Astrocyte (in vitro differentiated cells and primary cell): ENCODE data around the gene SLC7A10. TPM values are rescaled to one million over a fixed set of nuclear protein-coding genes. Genes with fewer than 3 reads are reported as not detected.

Source experiments
- DNase-seq: peaks from one replicate; pipeline ENCODE4 v3.0.0-alpha.2; 2010; ENCODE audit warnings: low read depth
- FAIRE-seq: peaks from 2 replicates; lab custom pipeline; 2011; peaks lifted over from hg19 to GRCh38; lab: Jason Lieb, UNC
- H2AFZ ChIP-seq: 2 replicates; pipeline ENCODE4 v1.6.0; 2012; ENCODE audit warnings: low read depth, low read length, inconsistent platforms
- H3K27ac ChIP-seq: 2 replicates; pipeline ENCODE4 v1.5.1; 2011; ENCODE audit warnings: low read depth, low read length, inconsistent platforms
- H3K27me3 ChIP-seq: 2 replicates; pipeline ENCODE4 v1.6.0; 2011; ENCODE audit warnings: low read length, inconsistent platforms; ENCODE audit not compliant: insufficient read depth
- H3K36me3 ChIP-seq: 2 replicates; pipeline ENCODE4 v1.5.1; 2011; ENCODE audit warnings: low read length, inconsistent platforms; ENCODE audit not compliant: insufficient read depth
- H3K4me1 ChIP-seq: 2 replicates; pipeline ENCODE4 v1.5.1; 2011; ENCODE audit warnings: low read length, inconsistent platforms; ENCODE audit not compliant: insufficient read depth
- H3K4me2 ChIP-seq: 2 replicates; pipeline ENCODE4 v1.6.0; 2012; ENCODE audit warnings: low read length, inconsistent platforms
- H3K4me3 ChIP-seq: 2 replicates; pipeline ENCODE4 v1.5.1; 2011; ENCODE audit warnings: low read depth, mild to moderate bottlenecking, low read length, inconsistent platforms; ENCODE audit not compliant: insufficient read depth
- H3K79me2 ChIP-seq: 2 replicates; pipeline ENCODE4 v1.6.0; 2012; ENCODE audit warnings: mild to moderate bottlenecking, low read length, inconsistent platforms; ENCODE audit not compliant: insufficient read depth
- H3K9ac ChIP-seq: 2 replicates; pipeline ENCODE4 v1.6.0; 2012; ENCODE audit warnings: mild to moderate bottlenecking, low read length, inconsistent platforms
- H3K9me3 ChIP-seq: 2 replicates; pipeline ENCODE4 v1.5.1; 2012; ENCODE audit warnings: low read depth, mild to moderate bottlenecking, low read length, inconsistent platforms; ENCODE audit not compliant: insufficient read depth
- H4K20me1 ChIP-seq: 2 replicates; pipeline ENCODE4 v1.6.0; 2012; ENCODE audit warnings: low read length, inconsistent platforms; ENCODE audit not compliant: insufficient read depth
- H3K27ac Mint-ChIP-seq: one replicate; pipeline ENCODE4 v1.8.0; 2021; ENCODE audit warnings: mild to moderate bottlenecking, mixed read lengths; ENCODE audit not compliant: unreplicated experiment
- H3K27me3 Mint-ChIP-seq: one replicate; pipeline ENCODE4 v1.8.0; 2021; ENCODE audit warnings: low read depth, mixed read lengths; ENCODE audit not compliant: unreplicated experiment
- H3K36me3 Mint-ChIP-seq: one replicate; pipeline ENCODE4 v1.8.0; 2021; ENCODE audit warnings: low read depth, mixed read lengths; ENCODE audit not compliant: unreplicated experiment
- H3K4me1 Mint-ChIP-seq: one replicate; pipeline ENCODE4 v1.8.0; 2021; ENCODE audit warnings: low read depth, mixed read lengths; ENCODE audit not compliant: unreplicated experiment
- H3K4me3 Mint-ChIP-seq: one replicate; pipeline ENCODE4 v1.8.0; 2021; ENCODE audit warnings: mild to moderate bottlenecking, moderate library complexity, mixed read lengths; ENCODE audit not compliant: unreplicated experiment
- H3K9me3 Mint-ChIP-seq: one replicate; pipeline ENCODE4 v1.8.0; 2021; ENCODE audit warnings: mild to moderate bottlenecking, mixed read lengths; ENCODE audit not compliant: unreplicated experiment
- CTCF ChIP-seq: IDR thresholded peaks from 2 replicates; pipeline ENCODE4 v1.5.1; 2011; ENCODE audit warnings: low read depth, mild to moderate bottlenecking, inconsistent platforms, low read length, moderate library complexity; ENCODE audit not compliant: insufficient read depth
- EZH2 ChIP-seq: IDR thresholded peaks from 2 replicates; pipeline ENCODE4 v1.6.1; 2012; ENCODE audit warnings: mild to moderate bottlenecking, low read length, inconsistent platforms; ENCODE audit not compliant: insufficient read depth
- total RNA-seq: library from RNA; stranded (reverse); gene quantifications from 2 replicates; pipeline ENCODE4 v1.2.1, GENCODE V29; 2021

SLC7A10 gene
- total RNA-seq, 1 donor from 2014 or later, result 0.61 TPM

GRCh38 chr19:33248104-33248503, 22.5 kb upstream of the SLC7A10 start:
- no peak overlapping the region for H3K4me2 ChIP-seq
- no peak overlapping the region for H3K27ac Mint-ChIP-seq
- H3K4me1 Mint-ChIP-seq, result no peaks in the 10 kb centered on the region
- no peak overlapping the region for H3K4me3 ChIP-seq
- peaks cover 4% of the 10 kb centered on the region for H3K9me3 Mint-ChIP-seq
- no peak overlapping the region for H3K4me3 Mint-ChIP-seq
- H3K27me3 ChIP-seq, result no peaks in the 10 kb centered on the region
- no peak for DNase-seq
- no peaks in the 10 kb centered on the region for H3K79me2 ChIP-seq
- H3K9me3 ChIP-seq, result no peaks in the 10 kb centered on the region
- no peaks in the 10 kb centered on the region for H3K4me1 ChIP-seq
- peaks cover 8% of the 10 kb centered on the region for H4K20me1 ChIP-seq
- TF ChIP-seq CTCF (no peak), EZH2 (no peak)
- H3K27ac ChIP-seq, result no peak overlapping the region
- no peaks in the 10 kb centered on the region for H3K36me3 Mint-ChIP-seq
- H3K27me3 Mint-ChIP-seq, result peaks cover 17% of the 10 kb centered on the region
- H2AFZ ChIP-seq, result no peak overlapping the region
- H3K9ac ChIP-seq, result no peak overlapping the region
- no peak for FAIRE-seq
- H3K36me3 ChIP-seq, result no peaks in the 10 kb centered on the region

DNA sequence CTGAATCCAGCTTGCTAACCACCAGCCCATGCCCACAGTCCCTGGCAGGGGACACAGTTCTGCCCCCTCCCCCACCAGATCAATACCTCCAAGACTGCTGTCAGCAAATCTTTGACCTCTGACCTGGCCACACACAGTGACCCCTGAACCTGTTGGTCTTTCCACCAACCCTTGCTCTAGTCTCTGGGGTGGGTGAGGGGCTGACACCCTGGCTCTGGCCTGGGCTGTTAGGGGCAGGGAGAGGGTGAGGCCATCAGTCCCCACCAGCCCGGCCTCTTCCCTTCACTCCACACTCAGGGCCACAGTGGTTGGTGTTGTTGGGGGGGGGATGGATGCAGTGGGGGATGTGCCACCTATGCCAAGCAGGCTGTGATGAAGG, 21.8 kb upstream of the SLC7A10 start:
- Mint-ChIP-seq H3K4me3 (no peak overlapping the region), H3K27ac (no peak overlapping the region), H3K9me3 (peaks cover 4% of the 10 kb centered on the region), H3K27me3 (peaks cover 24% of the 10 kb centered on the region), H3K36me3 (peaks cover 2% of the 10 kb centered on the region), H3K4me1 (no peaks in the 10 kb centered on the region)
- Histone ChIP-seq H3K4me1 (no peaks in the 10 kb centered on the region), H3K4me2 (no peak overlapping the region), H3K4me3 (no peak overlapping the region), H2AFZ (no peak overlapping the region), H3K9me3 (no peaks in the 10 kb centered on the region), H3K36me3 (no peaks in the 10 kb centered on the region), H3K79me2 (no peaks in the 10 kb centered on the region), H4K20me1 (peaks cover 8% of the 10 kb centered on the region), H3K27me3 (no peaks in the 10 kb centered on the region), H3K9ac (no peak overlapping the region), H3K27ac (no peak overlapping the region)
- no peak for DNase-seq
- no peak for FAIRE-seq
- no peak for TF ChIP-seq CTCF

- Histone ChIP-seq H3K27me3 (no peaks in the 10 kb centered on the region), H3K4me1 (no peaks in the 10 kb centered on the region), H3K9ac (no peak overlapping the region), H3K4me2 (no peak overlapping the region), H3K4me3 (no peak overlapping the region), H3K79me2 (no peaks in the 10 kb centered on the region), H4K20me1 (peaks cover 8% of the 10 kb centered on the region), H3K9me3 (no peaks in the 10 kb centered on the region), H3K27ac (no peak overlapping the region), H3K36me3 (no peaks in the 10 kb centered on the region), H2AFZ (no peak overlapping the region)
- DNase-seq (no peak), FAIRE-seq (no peak)
- no peak for TF ChIP-seq EZH2
- no peak for TF ChIP-seq CTCF
- Mint-ChIP-seq H3K36me3 (peaks cover 2% of the 10 kb centered on the region), H3K27ac (no peak overlapping the region), H3K9me3 (peaks cover 4% of the 10 kb centered on the region), H3K27me3 (peaks cover 24% of the 10 kb centered on the region), H3K4me1 (no peaks in the 10 kb centered on the region), H3K4me3 (no peak overlapping the region)
These were observed 21.2 kb upstream of the SLC7A10 start for GRCh38 chr19:33246709-33247440.
